Femur (tissue), 1 donor: ENCODE results near the gene SLC7A6OS.
A peak's percentile ranks its signal among the peaks of the same experiment; 100 is the strongest.

Experiments
- DNase-seq: peaks from one replicate; pipeline ENCODE4 v3.0.0-alpha.2; 2017

SLC7A6OS gene

DNA sequence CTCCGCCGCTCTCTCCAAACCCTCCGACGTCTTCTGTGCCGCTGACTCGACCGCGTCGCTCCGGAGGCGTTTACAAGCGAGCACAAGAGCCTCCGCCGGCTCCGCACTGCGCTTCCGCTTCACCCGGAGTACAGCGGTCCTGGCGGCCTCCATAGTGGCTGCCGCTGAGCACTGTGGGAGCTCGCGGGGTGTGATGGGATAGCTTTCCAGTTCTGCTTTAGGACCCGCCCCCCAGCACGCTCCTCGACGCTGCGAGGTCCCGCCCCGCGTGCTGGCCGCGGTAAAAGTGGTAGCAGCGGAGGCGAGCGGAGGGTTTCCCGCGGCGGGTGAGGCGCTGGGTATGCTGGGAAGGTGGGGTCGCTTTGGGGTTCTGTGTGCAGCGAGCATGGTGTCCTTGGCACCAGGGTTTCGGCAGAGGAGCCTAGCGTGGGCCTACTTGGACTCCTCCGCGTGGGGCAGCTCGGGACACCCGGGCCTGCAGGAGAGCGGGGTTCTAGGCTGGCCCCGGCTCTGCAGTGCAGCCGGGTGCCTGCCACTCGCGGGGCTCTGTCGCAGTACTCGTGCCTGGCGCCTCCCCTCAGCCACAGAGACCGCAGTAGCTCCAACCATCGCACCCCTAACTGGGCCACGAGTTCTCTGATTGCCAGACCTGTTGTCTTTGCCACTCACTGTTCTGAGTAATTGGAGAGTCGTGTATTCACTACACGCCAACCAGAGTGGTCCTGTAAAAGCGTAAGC is at the start of gene SLC7A6OS, which contains the start of gene PRMT7:
Gene SLC7A6OS, minus strand, starts transcription at position 173 of the 738 bp plus-strand sequence. Its CDS starts 20 bp downstream, at position 153.
Gene PRMT7, plus strand, starts transcription at position 246 of the 738 bp plus-strand sequence. CDS start 4,961 bp downstream, outside the sequence.
- peak; percentile 95 for DNase-seq

DNA sequence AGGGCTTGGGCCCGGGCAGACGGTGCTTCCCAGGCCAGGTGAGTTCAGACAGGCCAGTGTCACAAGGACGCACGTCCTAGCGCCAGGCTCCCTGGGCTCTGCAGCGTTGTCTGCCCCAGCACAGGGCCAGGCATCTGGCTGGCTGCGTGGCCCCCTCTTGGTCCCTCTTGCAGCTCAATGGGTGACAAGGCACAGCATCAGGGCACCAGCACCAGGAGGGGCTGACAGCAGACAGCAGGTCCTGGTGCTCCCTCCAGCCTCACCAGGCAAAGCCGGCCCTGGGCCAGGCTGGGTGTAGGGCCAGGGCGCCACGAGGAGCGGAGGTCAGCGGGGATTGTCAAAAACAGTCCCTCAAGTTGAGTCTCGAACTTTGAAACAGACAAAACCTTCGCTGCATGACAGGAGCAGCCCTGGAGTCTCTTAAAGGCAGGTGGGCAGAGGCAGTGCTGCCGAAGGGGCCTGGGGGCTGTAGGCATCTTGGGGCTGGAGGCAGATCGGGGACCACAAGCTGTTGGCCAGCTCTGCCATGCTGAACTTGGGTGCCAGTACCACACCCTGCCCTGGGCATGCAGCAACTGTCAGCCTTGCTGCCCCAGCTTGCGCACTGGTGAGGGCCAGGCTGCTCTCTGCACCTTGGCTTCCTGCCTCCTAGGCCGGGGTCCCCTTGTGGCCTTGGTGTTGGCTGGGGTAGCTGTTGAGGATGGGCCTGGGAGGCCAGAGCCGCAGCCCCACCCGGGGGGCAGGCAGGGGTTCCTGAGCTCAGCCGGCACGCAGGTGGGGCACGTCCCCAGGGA is 48.8 kb upstream of the SLC7A6OS start:
- DNase-seq = no peak

DNA sequence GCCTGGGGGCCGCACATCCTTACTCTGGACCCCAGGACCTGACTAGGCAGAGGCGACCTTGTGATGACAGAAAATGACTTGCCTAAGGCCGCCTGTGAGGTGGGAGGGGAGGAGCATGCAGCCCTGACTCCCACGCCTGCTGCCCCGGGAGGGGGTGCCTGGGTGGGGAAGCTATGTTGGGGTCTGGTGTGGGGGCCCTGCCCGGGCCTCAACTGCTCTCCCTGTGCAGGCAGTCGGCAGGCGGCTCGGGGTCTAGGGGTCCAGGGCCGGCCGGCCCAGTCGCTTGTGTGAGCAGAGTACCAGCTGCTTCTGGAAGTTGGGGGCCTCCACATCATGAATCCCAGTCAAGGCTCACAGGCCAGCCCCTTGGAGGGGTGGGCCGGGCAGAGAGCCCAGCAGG is 48.2 kb upstream of the SLC7A6OS start:
- DNase-seq = no peak

DNA sequence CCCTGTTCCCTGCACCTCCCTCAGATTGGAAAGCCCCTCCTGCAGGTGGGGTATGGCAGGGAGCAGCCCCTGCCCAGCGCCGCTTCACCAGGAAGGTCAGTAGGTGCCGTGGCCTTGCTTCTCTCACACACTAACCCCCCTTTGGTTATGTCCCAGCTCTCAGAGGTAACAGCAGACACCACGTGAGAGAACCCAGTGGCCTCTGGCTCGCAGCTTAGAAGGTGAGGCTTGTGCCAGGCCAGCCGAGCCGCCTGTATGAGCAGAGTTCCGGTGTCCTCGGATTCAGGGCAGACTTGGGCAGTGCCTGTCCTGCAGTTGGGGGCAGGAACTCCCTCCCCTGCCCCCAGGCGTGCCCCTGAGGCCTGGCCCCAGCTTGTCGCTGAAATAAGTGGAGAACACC is 47.2 kb upstream of the SLC7A6OS start:
- DNase-seq = no peak

DNA sequence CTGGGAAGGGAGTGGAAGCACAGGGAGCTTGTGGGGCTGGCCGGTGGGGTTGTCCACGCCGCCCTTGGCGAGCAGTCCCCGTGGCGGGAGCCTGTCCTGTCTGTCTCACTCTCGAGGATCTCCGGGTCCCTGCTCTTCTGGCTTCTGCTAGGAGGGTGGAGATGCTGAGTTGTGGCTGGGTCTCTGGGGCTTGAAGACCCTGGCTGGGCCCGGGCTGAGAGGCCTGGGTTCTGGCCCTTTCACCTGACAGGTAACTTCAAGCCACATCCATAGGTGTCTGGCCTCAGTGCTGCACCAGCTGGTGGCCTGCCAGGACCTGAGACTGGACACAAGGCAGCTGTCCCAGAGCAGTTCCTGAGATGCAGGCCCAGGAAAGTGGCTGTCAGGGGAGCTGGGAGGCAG is 46.8 kb upstream of the SLC7A6OS start:
- DNase-seq = no peak

DNA sequence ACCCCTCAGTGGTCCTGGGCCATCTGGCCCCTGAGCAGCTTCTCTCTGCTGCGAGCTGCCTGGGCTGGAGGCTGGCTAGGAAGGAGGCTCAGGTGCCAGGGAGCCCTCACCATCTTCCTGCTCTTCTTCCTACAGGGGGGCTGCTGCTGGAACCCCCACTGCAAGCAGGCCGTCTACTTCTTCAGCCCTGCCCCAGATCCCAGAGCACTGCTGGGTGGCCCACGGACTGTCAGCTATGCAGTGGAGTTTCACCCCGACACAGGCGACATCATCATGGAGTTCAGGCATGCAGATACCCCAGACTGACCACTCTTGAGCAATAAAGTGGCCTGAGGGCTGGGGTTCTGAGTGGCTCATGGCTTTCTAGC is 46.2 kb upstream of the SLC7A6OS start:
- DNase-seq = no peak

DNA sequence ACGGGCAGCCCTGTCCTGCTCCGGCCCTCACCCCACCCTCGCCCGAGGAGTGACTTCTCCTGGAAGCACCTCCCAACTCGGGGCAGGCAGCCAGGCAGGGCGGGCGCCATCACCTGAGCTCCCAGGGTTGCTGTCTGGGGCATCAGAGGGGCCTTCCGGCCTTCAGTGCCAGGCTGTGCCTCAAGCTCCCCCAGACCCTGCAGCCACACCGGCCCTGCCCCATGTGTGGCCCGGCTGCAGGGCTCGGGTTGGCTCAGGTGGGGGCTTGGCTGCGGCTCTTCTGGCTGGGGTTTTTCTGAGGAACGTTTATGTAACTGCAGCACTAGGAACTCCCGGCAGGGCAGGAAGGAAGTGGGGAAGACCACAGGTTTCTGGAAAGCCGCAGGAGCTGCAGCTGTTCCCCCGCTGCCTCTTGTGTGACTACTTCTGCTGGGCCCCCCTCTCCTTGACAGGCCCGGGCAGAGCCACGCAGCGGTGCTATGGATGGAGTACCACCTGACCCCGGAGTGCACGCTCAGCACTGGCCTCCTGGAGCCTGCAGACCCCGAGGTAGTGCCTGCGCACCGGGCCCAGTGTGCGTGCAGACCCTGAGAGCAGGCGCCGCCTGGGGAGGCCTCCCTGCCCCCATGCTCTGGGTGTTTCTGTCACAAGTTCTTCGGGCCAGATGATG is 45.6 kb upstream of the SLC7A6OS start:
- peak; percentile 72 for DNase-seq

DNA sequence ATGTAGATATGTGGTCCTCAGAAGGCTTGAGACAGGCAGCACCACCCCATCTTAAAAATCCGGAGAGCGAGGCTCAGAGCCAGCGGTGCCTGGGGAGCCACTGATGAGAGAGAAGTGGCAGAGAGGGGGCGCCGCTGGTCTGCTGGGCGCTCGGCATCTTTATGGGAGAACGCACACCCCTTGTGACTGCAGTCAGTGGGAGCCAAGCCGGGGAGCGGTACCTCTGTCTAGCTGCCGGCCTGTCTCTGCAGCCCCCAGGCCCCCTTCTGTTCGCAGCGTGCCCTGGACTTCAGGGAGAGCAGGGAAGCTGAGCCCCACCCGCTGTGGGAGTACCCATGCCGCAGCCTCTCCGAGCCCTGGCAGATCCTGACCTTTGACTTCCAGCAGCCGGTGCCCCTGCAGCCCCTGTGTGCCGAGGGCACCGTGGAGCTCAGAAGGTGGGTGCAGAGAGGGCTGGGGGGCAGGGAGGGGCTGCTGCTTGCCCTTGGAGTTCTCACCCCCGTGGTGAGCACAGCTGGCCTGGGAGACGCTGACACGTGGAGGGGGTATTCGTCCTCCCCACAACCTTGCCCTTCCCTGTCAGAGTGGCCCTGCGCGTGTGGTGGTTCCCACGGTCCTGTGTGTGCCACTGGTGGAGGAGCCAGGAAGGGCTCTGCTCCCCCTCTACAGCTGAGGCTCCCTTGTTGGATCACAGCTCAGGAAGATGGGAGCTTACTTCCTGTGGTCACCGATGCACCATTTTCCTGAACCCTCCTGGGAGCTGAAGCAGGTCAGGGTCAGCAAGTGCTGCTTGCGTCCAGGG is 44.9 kb upstream of the SLC7A6OS start:
- no peak for DNase-seq

DNA sequence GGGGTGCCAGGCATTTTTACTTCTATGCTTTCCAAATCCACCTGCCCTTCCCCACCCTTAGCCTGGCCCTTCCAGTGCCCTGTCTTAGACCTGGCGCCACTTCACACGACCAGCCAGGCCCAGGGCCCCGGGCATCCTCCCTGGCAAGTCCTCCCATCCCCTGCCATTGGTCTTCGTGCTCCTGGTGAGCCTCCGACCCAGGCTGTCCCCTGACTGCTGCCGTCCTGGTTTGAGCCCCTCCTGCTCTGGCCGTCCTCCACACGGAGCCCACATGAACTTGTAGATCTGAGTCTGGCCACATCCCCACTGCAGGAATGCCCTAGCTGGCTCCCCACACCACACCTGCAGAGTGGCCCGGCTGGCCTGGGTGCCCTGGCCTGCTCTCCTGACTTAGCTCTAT is 44.1 kb upstream of the SLC7A6OS start:
- no peak for DNase-seq

DNA sequence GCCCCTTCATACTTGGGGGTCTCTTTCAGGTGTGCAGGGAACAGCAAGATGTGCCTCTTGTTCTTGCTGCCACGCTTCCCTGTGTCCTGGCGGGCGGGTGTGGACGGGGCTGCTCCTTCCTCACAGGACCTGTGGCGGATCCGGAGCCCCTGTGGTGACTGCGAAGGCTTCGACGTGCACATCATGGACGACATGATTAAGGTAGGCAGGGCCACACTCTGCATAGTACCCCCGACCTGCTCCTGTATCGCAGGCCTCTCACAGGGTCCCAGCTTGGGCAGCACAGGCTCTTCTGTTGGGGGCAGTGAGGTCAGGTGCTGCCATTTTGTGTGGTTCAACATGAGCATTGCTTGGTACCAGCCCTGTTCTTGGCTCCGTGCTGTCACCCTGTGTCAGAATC is 42.6 kb upstream of the SLC7A6OS start:
- DNase-seq = no peak

DNA sequence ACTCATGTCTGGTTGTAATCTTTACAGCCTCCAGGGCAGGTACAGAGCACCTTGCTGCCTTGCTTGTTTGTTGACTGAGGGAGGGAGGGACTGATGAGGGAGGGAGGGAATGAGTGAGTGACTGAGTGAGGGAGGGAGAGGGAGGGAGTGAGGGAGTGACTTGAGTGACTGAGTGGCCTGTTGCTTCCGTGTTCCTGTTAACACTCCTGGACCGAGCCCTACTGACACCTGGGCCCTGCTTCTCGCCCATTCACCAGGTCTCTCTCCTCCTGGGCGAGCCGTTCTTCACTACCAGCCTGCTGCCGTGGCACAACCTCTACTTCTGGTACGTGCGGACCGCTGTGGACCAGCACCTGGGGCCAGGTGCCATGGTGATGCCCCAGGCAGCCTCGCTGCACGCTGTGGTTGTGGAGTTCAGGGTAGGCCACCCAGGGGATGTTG is 41.3 kb upstream of the SLC7A6OS start:
- DNase-seq = no peak

DNA sequence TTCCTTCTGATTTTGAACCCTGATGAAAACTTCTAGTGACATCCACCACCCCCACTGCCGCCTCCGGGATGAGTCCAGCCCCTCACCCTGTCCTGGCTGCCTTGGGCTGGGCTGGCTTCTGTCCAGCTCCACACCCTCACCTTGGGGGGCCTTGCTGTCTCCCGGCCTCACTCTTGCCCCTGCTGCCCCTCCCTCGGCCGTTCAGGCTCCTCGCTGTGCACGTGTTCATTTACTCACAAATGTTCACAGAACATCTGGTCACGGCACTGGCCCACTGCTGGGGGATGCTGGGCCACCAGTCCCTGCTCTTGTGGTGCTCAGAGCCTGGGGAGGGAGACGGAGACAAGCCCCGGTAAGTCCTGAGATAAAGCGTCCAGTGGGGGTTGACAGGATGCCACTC is 40.7 kb upstream of the SLC7A6OS start:
- no peak for DNase-seq

DNA sequence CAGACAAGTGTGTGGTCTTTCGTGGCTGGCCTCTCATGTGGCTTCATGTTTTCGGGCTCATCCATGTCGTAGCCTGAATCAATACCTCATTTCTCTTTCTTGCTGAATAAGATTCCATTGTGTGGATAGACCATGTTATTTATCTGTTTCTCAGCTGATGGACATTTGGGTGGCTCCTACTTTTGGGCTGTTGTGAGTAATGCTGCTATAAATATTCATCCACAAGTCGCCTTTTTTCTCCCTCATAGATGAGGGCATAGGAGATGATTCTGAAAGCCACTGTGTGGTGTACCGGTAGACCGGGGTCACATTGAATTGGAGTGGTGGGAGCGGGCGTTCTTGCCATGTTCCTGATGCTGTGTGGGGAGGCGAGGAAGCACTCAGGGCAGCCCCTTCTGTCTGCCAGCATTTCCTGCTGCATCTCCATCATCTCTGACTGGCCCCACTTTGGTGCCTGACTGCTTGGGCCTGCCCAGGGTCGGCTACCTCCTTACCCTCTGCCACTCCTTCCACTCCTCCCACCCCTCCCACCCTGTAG is 40.1 kb upstream of the SLC7A6OS start:
- no peak for DNase-seq

DNA sequence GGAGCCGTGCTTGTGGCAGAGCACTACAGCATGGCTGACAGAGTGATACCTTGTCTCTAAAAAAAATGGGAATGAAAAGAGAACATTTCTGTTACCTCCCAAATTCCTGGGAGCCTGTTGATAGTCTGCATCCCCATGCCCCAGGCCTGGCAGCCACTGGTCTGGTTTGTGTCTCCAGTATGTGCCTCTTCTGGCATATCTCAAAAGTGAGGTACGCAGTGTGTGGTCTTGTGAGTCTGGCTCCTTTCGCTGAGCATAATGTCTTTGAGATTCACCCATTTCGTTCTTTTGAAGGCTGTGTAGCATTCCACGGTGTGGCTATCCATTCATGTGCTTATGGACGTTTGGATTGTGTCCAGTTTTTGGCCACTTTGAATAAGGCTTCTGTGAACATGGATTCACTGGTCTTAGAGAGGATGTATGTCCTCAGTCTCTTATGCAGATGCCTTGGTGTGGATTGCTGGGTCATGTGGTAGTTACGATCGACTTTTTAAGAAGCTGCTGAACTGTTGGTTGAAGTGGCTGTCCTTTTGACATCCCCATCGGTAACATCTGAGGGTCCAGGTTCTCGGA is 39.2 kb upstream of the SLC7A6OS start:
- DNase-seq = no peak

DNA sequence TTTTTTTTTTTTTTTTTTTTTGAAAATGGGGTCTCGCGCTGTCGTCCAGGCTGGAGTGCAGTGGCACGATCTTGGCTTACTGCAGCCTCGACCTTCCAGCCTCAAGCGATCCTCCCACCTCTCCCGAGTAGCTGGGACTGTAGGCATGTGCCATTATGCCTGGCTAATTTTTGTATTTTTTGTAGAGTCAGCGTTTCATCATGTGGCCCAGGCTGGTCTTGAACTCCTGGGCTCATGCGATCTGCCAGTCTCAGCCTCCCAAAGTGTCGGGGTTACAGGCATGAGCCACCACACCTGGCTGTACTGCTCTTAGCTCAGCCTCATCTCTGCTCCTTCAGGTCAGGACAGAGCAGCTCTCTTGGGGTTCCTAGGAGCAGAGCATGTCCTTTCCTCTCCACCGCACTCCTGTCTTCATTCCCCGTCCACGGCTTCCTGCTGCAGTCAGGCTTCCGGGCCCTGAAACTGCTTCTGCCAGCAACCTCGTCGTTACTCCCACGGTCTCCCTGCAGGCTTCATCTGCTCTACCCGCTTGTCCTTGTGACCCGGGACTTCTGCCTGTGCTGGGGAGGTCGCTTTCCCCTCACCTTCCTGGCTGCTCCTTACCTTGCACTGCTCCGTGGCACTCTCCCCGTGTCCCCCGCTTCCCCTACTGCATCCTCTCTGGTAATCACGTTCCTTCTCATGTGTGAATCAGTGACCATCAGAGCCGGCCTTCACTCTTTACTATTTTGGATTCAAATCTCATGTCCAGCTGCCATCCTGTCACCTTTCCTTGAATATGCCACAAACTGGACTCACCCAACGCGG is 38.1 kb upstream of the SLC7A6OS start:
- no peak for DNase-seq

DNA sequence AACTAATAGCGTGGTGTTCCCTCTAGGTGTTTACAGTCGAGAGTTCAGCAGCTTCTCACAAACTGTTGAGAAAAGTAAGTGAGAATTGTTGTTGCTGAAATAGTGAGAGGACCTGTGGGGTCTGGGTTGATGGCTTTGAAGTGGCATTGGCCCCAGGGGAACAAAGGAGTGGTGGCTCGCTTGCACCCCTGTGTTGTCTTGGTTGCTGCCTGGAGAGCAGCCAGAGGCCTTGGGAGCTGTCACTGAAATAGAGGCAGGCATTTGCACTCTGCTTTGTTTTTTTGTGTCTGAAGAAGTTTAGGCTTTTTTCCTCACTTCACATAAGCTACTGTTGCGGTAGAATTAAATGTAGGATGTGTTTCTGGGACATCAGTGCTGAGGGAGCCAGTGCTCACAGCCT is 36.9 kb upstream of the SLC7A6OS start:
- DNase-seq = no peak

DNA sequence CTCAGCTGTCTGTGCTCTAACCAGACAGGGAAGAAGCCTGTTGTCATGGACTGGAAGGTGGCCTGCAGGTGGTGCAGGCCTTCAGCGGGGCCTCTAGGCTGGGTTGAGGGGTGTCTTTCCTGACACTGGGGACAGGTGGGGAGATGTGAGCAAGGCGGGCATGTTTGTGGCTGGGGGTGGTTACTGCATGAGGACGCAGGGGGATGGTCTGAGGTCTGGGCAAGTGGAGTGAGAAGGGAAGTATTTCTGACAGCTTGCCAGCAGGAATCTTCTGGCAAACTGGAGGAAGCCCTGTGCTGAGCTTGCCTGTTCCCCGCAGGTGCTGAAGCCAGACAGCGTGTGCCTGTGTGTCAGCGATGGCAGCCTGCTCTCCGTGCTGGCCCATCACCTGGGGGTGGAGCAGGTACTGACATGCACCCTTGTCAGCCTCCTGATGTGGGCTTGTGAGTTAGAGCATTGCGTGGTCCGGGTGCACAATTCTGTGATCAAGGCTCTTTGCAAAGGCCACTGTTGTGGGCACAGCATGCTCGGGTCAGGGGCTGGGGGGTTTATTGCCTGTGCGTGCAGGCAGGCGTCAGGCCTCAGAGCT is 36.2 kb upstream of the SLC7A6OS start:
- DNase-seq = no peak

DNA sequence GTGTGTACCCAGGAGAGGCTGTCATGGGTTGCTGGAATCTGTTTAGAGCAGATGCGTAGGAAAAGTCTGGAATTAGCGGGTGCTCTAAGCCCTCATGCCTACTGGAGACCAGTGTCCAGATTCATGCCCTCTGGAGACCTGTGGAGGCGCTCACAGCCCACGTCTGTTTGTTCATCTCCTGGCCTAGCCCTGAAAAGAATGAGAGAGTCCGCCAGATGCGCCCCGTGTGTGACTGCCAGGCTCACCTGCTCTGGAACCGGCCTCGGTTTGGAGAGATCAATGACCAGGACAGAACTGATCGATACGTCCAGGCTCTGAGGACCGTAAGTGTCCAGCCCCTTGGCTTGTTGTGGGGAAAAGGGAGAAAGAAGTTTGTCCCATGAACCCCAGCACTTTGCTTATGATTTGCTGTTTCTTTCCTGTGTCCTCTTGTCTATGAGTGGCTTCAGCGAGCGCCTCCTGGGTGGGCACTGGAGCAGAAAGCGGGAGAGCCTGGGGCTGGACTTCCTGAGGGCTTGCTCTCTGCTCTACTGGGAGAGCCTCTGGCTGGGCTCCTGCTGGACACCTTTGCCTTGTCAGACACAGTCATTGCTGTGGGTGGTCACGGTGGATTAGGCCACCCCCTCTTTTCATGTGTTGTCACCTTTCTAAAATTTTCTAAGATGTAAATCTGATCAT is 35.4 kb upstream of the SLC7A6OS start:
- DNase-seq = no peak

DNA sequence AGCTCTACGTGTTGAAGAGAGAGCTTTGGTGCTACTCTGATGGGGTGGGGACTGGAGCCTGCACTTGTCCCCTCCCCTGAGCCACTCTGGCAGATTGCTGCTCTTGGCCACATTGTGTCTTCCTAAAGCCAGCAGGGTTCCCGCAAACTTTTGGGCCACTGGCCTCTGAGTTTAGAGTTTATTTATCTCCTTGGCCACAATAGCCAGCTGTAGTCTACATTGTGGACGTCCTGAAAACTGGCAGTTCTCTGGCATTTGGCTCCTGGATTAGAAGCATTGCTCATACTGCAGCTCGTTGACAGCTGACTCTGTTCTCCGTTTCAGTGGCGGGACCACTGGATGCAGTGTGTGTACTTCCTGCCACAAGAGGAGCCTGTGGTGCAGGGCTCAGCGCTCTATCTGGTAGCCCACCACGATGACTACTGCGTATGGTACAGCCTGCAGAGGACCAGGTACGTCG is 34.6 kb upstream of the SLC7A6OS start:
- DNase-seq = no peak

DNA sequence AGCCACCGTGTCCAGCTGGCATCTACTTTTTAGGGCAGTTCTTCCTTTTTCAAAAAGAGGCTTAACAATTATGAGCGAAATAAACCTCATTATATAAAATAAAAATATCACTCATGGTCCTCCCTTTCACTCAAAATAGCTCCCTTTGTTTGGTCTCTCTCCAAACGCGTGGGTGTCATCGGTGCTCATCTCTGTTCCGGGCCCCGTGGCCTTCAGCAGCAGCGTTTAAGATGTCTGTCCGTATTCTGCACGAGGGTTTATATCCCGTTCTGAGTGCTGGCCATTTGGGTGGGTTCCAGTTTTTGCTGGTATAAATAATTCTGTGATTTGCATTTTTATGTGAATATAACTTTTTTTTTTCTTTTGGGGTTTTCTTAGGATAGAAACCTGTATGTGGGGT is 33.5 kb upstream of the SLC7A6OS start:
- no peak for DNase-seq
